Nephron (organoid): ENCODE results near the gene ARHGEF28.
A peak's percentile ranks its signal among the peaks of the same experiment; 100 is the strongest.

ENCODE experiments used
- H3K27ac Mint-ChIP-seq, 3 experiments: 2 replicates each; pipeline ENCODE4 v1.8.0; 2020; ENCODE audit warnings: mixed read lengths in 3 of 3, mild to moderate bottlenecking in 2 of 3, moderate library complexity in 1 of 3
- H3K27me3 Mint-ChIP-seq: 2 replicates; pipeline ENCODE4 v1.8.0; 2021; ENCODE audit warnings: low read depth, mild to moderate bottlenecking, moderate library complexity, mixed read lengths
- H3K36me3 Mint-ChIP-seq: 2 replicates; pipeline ENCODE4 v1.8.0; 2020; ENCODE audit warnings: low read depth, mixed read lengths
- H3K4me1 Mint-ChIP-seq: 2 replicates; pipeline ENCODE4 v1.8.0; 2020; ENCODE audit warnings: mixed read lengths
- H3K4me3 Mint-ChIP-seq, 3 experiments: 2 replicates each; pipeline ENCODE4 v1.8.0; 2020; ENCODE audit warnings: mild to moderate bottlenecking in 3 of 3, mixed read lengths in 3 of 3, moderate library complexity in 2 of 3
- H3K9me3 Mint-ChIP-seq: 2 replicates; pipeline ENCODE4 v1.8.0; 2020; ENCODE audit warnings: mixed read lengths
- TF ChIP-seq, protein P1 (sequence below), 3 experiments: fragments of 200-600 bp; sonication (generic); IDR thresholded peaks; one replicate each; pipeline ENCODE4 v1.5.0; 2021; ENCODE audit warnings: antibody characterized with exemption in 3 of 3; ENCODE audit not compliant: unreplicated experiment in 3 of 3

Gene ARHGEF28

DNA sequence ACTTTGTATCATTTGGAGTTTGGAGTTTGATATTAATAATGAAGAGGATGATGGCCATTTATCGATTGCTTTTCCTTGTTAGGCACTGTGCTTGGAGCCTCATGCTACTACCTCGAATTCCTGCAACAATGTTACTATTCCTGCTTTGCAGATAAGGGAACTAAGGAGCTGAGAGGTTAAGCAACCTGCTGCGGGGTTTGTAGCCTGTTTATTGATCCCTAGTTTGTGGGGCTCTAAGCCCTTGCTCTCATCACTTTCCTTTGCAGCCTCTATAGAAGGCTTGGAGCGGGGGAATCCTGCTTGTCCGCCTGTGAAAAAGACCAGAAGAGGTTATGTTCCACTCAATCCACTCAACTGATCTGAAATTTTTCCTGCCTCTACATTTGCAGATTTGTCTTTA, 15.8 kb downstream of the ARHGEF28 start:
- H3K27me3 Mint-ChIP-seq = peaks cover 12% of the 10 kb centered on the region
- H3K9me3 Mint-ChIP-seq = no peaks in the 10 kb centered on the region
- no peak overlapping the region for H3K4me3 Mint-ChIP-seq
- no peaks in the 10 kb centered on the region for H3K4me1 Mint-ChIP-seq
- H3K36me3 Mint-ChIP-seq = no peaks in the 10 kb centered on the region
- TF ChIP-seq, protein P1, sequence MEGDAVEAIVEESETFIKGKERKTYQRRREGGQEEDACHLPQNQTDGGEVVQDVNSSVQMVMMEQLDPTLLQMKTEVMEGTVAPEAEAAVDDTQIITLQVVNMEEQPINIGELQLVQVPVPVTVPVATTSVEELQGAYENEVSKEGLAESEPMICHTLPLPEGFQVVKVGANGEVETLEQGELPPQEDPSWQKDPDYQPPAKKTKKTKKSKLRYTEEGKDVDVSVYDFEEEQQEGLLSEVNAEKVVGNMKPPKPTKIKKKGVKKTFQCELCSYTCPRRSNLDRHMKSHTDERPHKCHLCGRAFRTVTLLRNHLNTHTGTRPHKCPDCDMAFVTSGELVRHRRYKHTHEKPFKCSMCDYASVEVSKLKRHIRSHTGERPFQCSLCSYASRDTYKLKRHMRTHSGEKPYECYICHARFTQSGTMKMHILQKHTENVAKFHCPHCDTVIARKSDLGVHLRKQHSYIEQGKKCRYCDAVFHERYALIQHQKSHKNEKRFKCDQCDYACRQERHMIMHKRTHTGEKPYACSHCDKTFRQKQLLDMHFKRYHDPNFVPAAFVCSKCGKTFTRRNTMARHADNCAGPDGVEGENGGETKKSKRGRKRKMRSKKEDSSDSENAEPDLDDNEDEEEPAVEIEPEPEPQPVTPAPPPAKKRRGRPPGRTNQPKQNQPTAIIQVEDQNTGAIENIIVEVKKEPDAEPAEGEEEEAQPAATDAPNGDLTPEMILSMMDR (IDR thresholded peaks at IDR 0.05; ENCODE audit: unreplicated experiment in 3 of 3) = no peak
- peak overlapping the region in 1 of 3 experiments; percentile 16 for H3K27ac Mint-ChIP-seq

- TF ChIP-seq, protein P1 (IDR thresholded peaks at IDR 0.05; ENCODE audit: unreplicated experiment in 3 of 3) = no peak
- no peaks in the 10 kb centered on the region for H3K9me3 Mint-ChIP-seq
- H3K27ac Mint-ChIP-seq = peak overlapping the region in 1 of 3 experiments; percentile 16
- no peak overlapping the region for H3K4me3 Mint-ChIP-seq
- no peaks in the 10 kb centered on the region for H3K4me1 Mint-ChIP-seq
- H3K36me3 Mint-ChIP-seq = no peaks in the 10 kb centered on the region
- H3K27me3 Mint-ChIP-seq = peaks cover 12% of the 10 kb centered on the region
Measured at GRCh38 chr5:73642344-73642743, 16.3 kb downstream of the ARHGEF28 start.

GRCh38 chr5:73644385-73644963, 18.5 kb downstream of the ARHGEF28 start:
- TF ChIP-seq, protein P1 (IDR thresholded peaks at IDR 0.05; ENCODE audit: unreplicated experiment in 3 of 3) = no peak
- H3K27ac Mint-ChIP-seq = no peak overlapping the region
- H3K27me3 Mint-ChIP-seq = peaks cover 12% of the 10 kb centered on the region
- H3K4me3 Mint-ChIP-seq = no peak overlapping the region
- no peaks in the 10 kb centered on the region for H3K4me1 Mint-ChIP-seq
- H3K36me3 Mint-ChIP-seq = no peaks in the 10 kb centered on the region
- H3K9me3 Mint-ChIP-seq = no peaks in the 10 kb centered on the region

- peaks cover 6% of the 10 kb centered on the region for H3K27me3 Mint-ChIP-seq
- H3K9me3 Mint-ChIP-seq = no peaks in the 10 kb centered on the region
- no peaks in the 10 kb centered on the region for H3K4me1 Mint-ChIP-seq
- H3K4me3 Mint-ChIP-seq = no peak overlapping the region
- TF ChIP-seq, protein P1 (IDR thresholded peaks at IDR 0.05; ENCODE audit: unreplicated experiment in 3 of 3) = no peak
- no peak overlapping the region for H3K27ac Mint-ChIP-seq
- H3K36me3 Mint-ChIP-seq = no peaks in the 10 kb centered on the region
Measured at GRCh38 chr5:73647721-73648120, 21.7 kb downstream of the ARHGEF28 start.

GRCh38 chr5:73648515-73648914, 22.5 kb downstream of the ARHGEF28 start:
- Mint-ChIP-seq H3K4me1 (no peaks in the 10 kb centered on the region), H3K36me3 (no peaks in the 10 kb centered on the region), H3K27ac (no peak overlapping the region), H3K27me3 (peaks cover 6% of the 10 kb centered on the region), H3K4me3 (no peak overlapping the region), H3K9me3 (no peaks in the 10 kb centered on the region)
- TF ChIP-seq, protein P1 (IDR thresholded peaks at IDR 0.05; ENCODE audit: unreplicated experiment in 3 of 3) = no peak

GRCh38 chr5:73649926-73650325, 23.9 kb downstream of the ARHGEF28 start:
- TF ChIP-seq, protein P1 (IDR thresholded peaks at IDR 0.05; ENCODE audit: unreplicated experiment in 3 of 3) = no peak
- no peaks in the 10 kb centered on the region for H3K27me3 Mint-ChIP-seq
- no peaks in the 10 kb centered on the region for H3K4me1 Mint-ChIP-seq
- H3K4me3 Mint-ChIP-seq = no peak overlapping the region
- H3K36me3 Mint-ChIP-seq = no peaks in the 10 kb centered on the region
- H3K27ac Mint-ChIP-seq = no peak overlapping the region
- H3K9me3 Mint-ChIP-seq = no peaks in the 10 kb centered on the region
